IMR-90 (cell line): ENCODE results near the gene DUSP3. TPM values are rescaled to one million over a fixed set of nuclear protein-coding genes. Genes with fewer than 3 reads are reported as not detected.

Experiments used
- ATAC-seq: fragments of 200-7000 bp; cut with Tn5 transposase; 2 replicates; pipeline ENCODE4 v1.9.1; 2020; ENCODE audit warnings: low read depth, mild to moderate bottlenecking, moderate library complexity
- BruUV-seq: library from RNA; stranded (reverse); fragments of 400-500 nt; replicated peaks from 2 replicates; lab custom pipeline; 2021; lab: Mats Ljungman, UMichigan
- CTCF ChIA-PET: fragments of 300-600 bp; formaldehyde crosslinking; extraction: SDS; loops from one replicate; lab custom pipeline; 2021; ENCODE audit warnings: antibody characterized with exemption; lab: Yijun Ruan, JAX
- POLR2A ChIA-PET: fragments of 300-600 bp; sonication (Branson Sonifier 250); formaldehyde crosslinking; loops from one replicate; lab custom pipeline; 2022; ENCODE audit warnings: antibody characterized with exemption; ENCODE audit not compliant: unreplicated experiment; lab: Charles Lee
- DNase-seq: peaks from one replicate; pipeline ENCODE4 v3.0.0; 2013
- H2AFZ ChIP-seq: replicated peaks from 2 replicates; pipeline ENCODE3; 2013; ENCODE audit warnings: low read length, mild to moderate bottlenecking; ENCODE audit not compliant: poor library complexity
- H2AK5ac ChIP-seq: 2 replicates; pipeline ENCODE4 v1.6.1; 2013; ENCODE audit warnings: low read depth, low read length, inconsistent platforms
- H2AK9ac ChIP-seq: replicated peaks from 2 replicates; pipeline ENCODE3; 2013; ENCODE audit warnings: mild to moderate bottlenecking, low read depth, low read length, moderate library complexity; ENCODE audit not compliant: poor library complexity
- H2BK120ac ChIP-seq: 2 replicates; pipeline ENCODE4 v1.6.1; 2013; ENCODE audit warnings: low read depth, low read length, inconsistent platforms
- H2BK15ac ChIP-seq: 3 replicates; pipeline ENCODE4 v1.6.1; 2013; ENCODE audit warnings: low read depth, low read length, inconsistent platforms
- H2BK20ac ChIP-seq: 2 replicates; pipeline ENCODE4 v1.6.1; 2013; ENCODE audit warnings: low read depth, mild to moderate bottlenecking, inconsistent platforms, low read length, moderate library complexity
- H2BK5ac ChIP-seq: 2 replicates; pipeline ENCODE4 v1.6.1; 2013; ENCODE audit warnings: mild to moderate bottlenecking, low read depth, low read length, inconsistent platforms; ENCODE audit not compliant: poor library complexity, severe bottlenecking
- H3K14ac ChIP-seq: replicated peaks from 2 replicates; pipeline ENCODE4 v1.6.1; 2013; ENCODE audit warnings: low read depth, low read length, inconsistent platforms
- H3K18ac ChIP-seq: 2 replicates; pipeline ENCODE4 v1.6.1; 2013; ENCODE audit warnings: low read depth, low read length, control low read depth
- H3K23ac ChIP-seq: 2 replicates; pipeline ENCODE4 v1.6.1; 2013; ENCODE audit warnings: low read depth, low read length, inconsistent platforms
- H3K27ac ChIP-seq: 2 replicates; pipeline ENCODE4 v1.5.1; 2013; ENCODE audit warnings: mild to moderate bottlenecking, control low read depth, low read length; ENCODE audit not compliant: insufficient read depth
- H3K27me3 ChIP-seq: 2 replicates; pipeline ENCODE4 v1.6.1; 2013; ENCODE audit warnings: low read length; ENCODE audit not compliant: control insufficient read depth, insufficient read depth
- H3K36me3 ChIP-seq: 2 replicates; pipeline ENCODE4 v1.6.1; 2013; ENCODE audit warnings: low read length, mixed read lengths; ENCODE audit not compliant: control insufficient read depth, insufficient read depth
- H3K4ac ChIP-seq: 2 replicates; pipeline ENCODE4 v1.6.1; 2013; ENCODE audit warnings: low read depth, low read length, inconsistent platforms
- H3K4me1 ChIP-seq: 2 replicates; pipeline ENCODE4 v1.6.1; 2013; ENCODE audit warnings: low read length, mixed read lengths; ENCODE audit not compliant: control insufficient read depth, insufficient read depth
- H3K4me2 ChIP-seq: 2 replicates; pipeline ENCODE4 v1.6.1; 2013; ENCODE audit warnings: low read depth, mild to moderate bottlenecking, control low read depth, low read length, moderate library complexity
- H3K4me3 ChIP-seq: 2 replicates; pipeline ENCODE4 v1.5.1; 2013; ENCODE audit warnings: low read depth, mild to moderate bottlenecking, control low read depth, low read length, moderate library complexity; ENCODE audit not compliant: insufficient read depth
- H3K56ac ChIP-seq: 2 replicates; pipeline ENCODE4 v1.6.1; 2013; ENCODE audit warnings: low read length, inconsistent platforms; ENCODE audit not compliant: insufficient read depth; ENCODE audit errors: extremely low read depth
- H3K79me1 ChIP-seq, 2 experiments: 2 replicates each; pipeline ENCODE4 v1.6.1; 2013; ENCODE audit warnings: low read length in 2 of 2, inconsistent platforms in 1 of 2, low read depth in 1 of 2
- H3K9ac ChIP-seq: 2 replicates; pipeline ENCODE4 v1.6.1; 2013; ENCODE audit warnings: low read depth, low read length, control low read depth
- H3K9me1 ChIP-seq: 2 replicates; pipeline ENCODE4 v1.6.1; 2013; ENCODE audit warnings: low read length, inconsistent platforms; ENCODE audit not compliant: insufficient read depth
- H3K9me3 ChIP-seq: 2 replicates; pipeline ENCODE4 v1.6.1; 2013; ENCODE audit warnings: low read length; ENCODE audit not compliant: control insufficient read depth, insufficient read depth
- H4K20me1 ChIP-seq: 2 replicates; pipeline ENCODE4 v1.6.1; 2013; ENCODE audit warnings: low read length, inconsistent platforms; ENCODE audit not compliant: insufficient read depth
- H4K5ac ChIP-seq: 2 replicates; pipeline ENCODE4 v1.6.1; 2013; ENCODE audit warnings: mild to moderate bottlenecking, low read depth, low read length, control low read depth
- H4K8ac ChIP-seq, 2 experiments: 2 replicates each; pipeline ENCODE4 v1.6.1; 2013; ENCODE audit warnings: low read depth in 2 of 2, low read length in 2 of 2, control low read depth in 1 of 2, inconsistent platforms in 1 of 2
- H4K91ac ChIP-seq: 2 replicates; pipeline ENCODE4 v1.6.1; 2013; ENCODE audit warnings: low read depth, low read length, inconsistent platforms; ENCODE audit not compliant: insufficient read depth
- CEBPB ChIP-seq: IDR thresholded peaks from 2 replicates; pipeline ENCODE4 v1.6.1; 2012; ENCODE audit warnings: low read depth, low read length, improper control_type of control experiment
- FOS ChIP-seq: fragments of 150-350 bp; IDR thresholded peaks from 2 replicates; pipeline ENCODE4 v1.6.1; 2016; ENCODE audit warnings: low read depth, low read length
- MAZ ChIP-seq: IDR thresholded peaks from 2 replicates; pipeline ENCODE4 v1.6.1; 2012; ENCODE audit warnings: low read depth, mild to moderate bottlenecking, low read length, improper control_type of control experiment, moderate library complexity, borderline replicate concordance
- NFE2L2 ChIP-seq: fragments of 150-350 bp; IDR thresholded peaks from 2 replicates; pipeline ENCODE4 v1.6.1; 2016; ENCODE audit warnings: low read depth, mild to moderate bottlenecking, low read length
- POLR2A ChIP-seq: IDR thresholded peaks from 2 replicates; pipeline ENCODE4 v1.6.1; 2012; ENCODE audit warnings: mild to moderate bottlenecking, low read depth, low read length
- RAD21 ChIP-seq: IDR thresholded peaks from 2 replicates; pipeline ENCODE4 v1.6.1; 2012; ENCODE audit warnings: low read length, improper control_type of control experiment
- RCOR1 ChIP-seq: IDR thresholded peaks from 2 replicates; pipeline ENCODE4 v1.6.1; 2012; ENCODE audit warnings: mild to moderate bottlenecking, low read length, improper control_type of control experiment; ENCODE audit not compliant: insufficient replicate concordance
- RFX5 ChIP-seq: IDR thresholded peaks from 2 replicates; pipeline ENCODE4 v1.8.0; 2012; ENCODE audit warnings: low read depth, mild to moderate bottlenecking, low read length, moderate library complexity
- SMC3 ChIP-seq: fragments of 150-350 bp; IDR thresholded peaks from 2 replicates; pipeline ENCODE4 v1.6.1; 2016; ENCODE audit warnings: low read depth, mild to moderate bottlenecking, antibody characterized with exemption, low read length, moderate library complexity
- WGBS, 2 experiments: methylation state at CpG; one replicate each; pipeline versions ENCODE4 v1.1.5 to v1.1.7; 2013; ENCODE audit warnings: missing lambda C conversion rate in 2 of 2; ENCODE audit not compliant: insufficient read length in 1 of 2; ENCODE audit errors: extremely low coverage in 2 of 2; 5-methylcytosine and 5-hydroxymethylcytosine counted together
- dilution Hi-C: fragments of 300-500 bp; cut with HindIII; formaldehyde crosslinking; loops from one replicate; pipeline ENCODE4 v1.14.3; 2018; ENCODE audit warnings: low sequenced_read_pairs; ENCODE audit not compliant: unreplicated experiment
- in situ Hi-C: fragments of 300-500 bp; cut with MboI; formaldehyde crosslinking; loops from 3 replicates; pipeline ENCODE4 v1.14.3; 2019; ENCODE audit warnings: low sequenced_read_pairs, inconsistent platforms, mixed read lengths
- intact Hi-C: fragments of 100-400 bp; cut with micrococcal nuclease; formaldehyde crosslinking; loops from 2 replicates; pipeline ENCODE4 v1.10.0; 2022
- polyA plus RNA-seq, 3 experiments: library from polyadenylated mRNA; depleted of rRNA; stranded (reverse); fragments of >200 nt; gene quantifications; 2 replicates each; pipeline ENCODE4 v1.2.3, GENCODE V29; 2012; ENCODE audit warnings: low replicate concordance in 1 of 3
- total RNA-seq: library from RNA; depleted of rRNA; stranded (reverse); fragments of >200 nt; gene quantifications from 2 replicates; pipeline ENCODE4 v1.2.3, GENCODE V29; 2012
- TF ChIP-seq, protein P1 (sequence below): fragments of 150-350 bp; IDR thresholded peaks from 2 replicates; pipeline ENCODE4 v1.6.1; 2016; ENCODE audit warnings: low read depth, mild to moderate bottlenecking, low read length, moderate library complexity, borderline replicate concordance
- TF ChIP-seq, protein P2 (sequence below): conservative IDR thresholded peaks from 2 replicates; pipeline ENCODE4 v1.5.1; 2012; ENCODE audit warnings: mild to moderate bottlenecking, low read depth, low read length, improper control_type of control experiment
- TF ChIP-seq, protein P3 (sequence below): fragments of 150-350 bp; IDR thresholded peaks from 2 replicates; pipeline ENCODE4 v1.6.1; 2017; ENCODE audit warnings: mild to moderate bottlenecking, antibody characterized with exemption, low read length, low read depth

Gene DUSP3
- total and polyA plus RNA-seq, 2 of the 4 experiments (the other 2 are of a cell fraction) = 33.3 to 40.9 TPM

DNA sequence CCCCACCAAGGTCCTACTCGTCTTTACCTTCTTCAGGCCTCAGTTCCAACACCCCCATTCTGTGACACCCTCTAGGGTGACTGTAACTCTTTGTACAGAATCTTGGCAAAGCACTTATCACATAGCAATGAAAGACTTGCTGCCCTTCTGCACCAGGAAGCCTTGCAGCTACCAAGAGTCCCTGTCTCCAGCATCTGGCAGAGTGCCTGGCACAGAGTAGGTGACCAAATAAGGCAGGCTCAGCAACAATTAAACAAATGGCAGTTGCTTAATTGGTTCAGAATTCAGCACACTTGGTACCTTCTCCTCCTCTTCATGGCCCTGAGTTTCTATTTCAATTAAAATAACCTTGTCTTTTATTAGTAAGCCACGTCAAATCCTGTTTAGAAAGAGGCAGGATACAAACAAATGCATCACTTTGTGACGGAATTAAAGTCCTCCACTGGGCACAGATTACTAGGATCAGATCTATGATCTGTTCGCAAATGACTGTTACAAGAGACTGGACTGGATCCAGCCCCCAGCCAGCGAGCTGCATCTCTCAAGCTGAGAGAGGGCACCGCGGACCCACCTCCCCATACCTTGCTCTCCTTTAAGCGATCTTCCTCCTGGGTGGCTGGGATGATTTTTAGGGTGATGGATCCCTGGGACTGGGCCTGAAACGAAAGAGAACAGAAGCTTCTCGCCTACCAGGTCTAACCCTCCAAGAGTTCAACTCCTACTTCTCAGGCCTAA, 44.7 kb upstream of the DUSP3 start (continued):
- TF ChIP-seq RFX5 = no peak

DNA sequence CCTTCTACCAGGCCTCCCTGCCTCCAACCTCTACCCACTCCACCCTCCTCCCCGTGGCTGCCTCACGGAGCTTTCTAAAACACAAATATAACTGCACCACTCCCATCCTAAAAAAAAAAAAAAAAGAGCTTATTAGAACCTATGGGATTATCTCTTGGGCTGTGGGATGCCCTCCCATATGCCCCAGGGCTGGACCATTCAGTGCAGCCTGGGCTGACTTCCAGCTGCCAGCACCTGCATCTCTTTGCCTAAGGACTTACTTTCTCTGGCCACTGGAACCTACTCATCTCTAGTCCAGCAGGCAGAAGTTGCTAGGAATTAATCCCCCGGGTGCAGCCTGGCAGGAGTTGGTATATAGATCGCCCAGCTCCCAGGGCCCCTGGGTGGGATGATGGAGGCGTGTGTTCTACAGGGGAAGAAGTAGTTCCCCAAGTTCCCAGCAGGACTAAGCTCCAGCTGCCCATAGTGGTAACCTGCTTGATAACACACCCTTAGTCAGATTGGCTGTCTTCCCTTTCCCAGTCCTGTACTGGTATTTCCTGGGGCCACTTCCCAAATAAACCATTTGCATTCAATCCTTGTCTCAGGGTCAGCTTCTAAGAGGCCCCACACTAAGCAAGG, 43.9 kb upstream of the DUSP3 start:
- in situ Hi-C loops (no loop called here), intact Hi-C loops (loop anchor here (1.0 kb wide), 1 partner anchor 26 kb away; no protein-coding TSS in a partner anchor), dilution Hi-C loops (no loop called here)
- Histone ChIP-seq H3K23ac (no peak overlapping the region), H3K9ac (no peak overlapping the region), H3K4me1 (peaks cover 6% of the 10 kb centered on the region), H3K4me3 (no peak overlapping the region), H3K27ac (no peak overlapping the region), H2BK20ac (no peak overlapping the region), H2AK5ac (no peak overlapping the region), H2AK9ac (peak overlapping the region; percentile 21), H2AFZ (no peak overlapping the region), H3K4me2 (no peak overlapping the region), H3K14ac (no peak overlapping the region), H3K9me1 (peaks cover 4% of the 10 kb centered on the region; the same call in 1 of the 2 replicates), H3K56ac (no peak overlapping the region), H4K5ac (no peak overlapping the region), H3K18ac (no peak overlapping the region), H4K20me1 (no peaks in the 10 kb centered on the region), H3K79me1 (peaks cover 0 to 19% of the 10 kb centered on the region in 2 experiments; a peak in 2 of 4 replicates), H3K36me3 (peaks cover 16% of the 10 kb centered on the region), H3K4ac (no peak overlapping the region), H4K91ac (no peak overlapping the region), H3K9me3 (no peaks in the 10 kb centered on the region), H2BK5ac (no peak overlapping the region), H2BK15ac (no peak overlapping the region), H4K8ac (no peak overlapping the region), H2BK120ac (no peak overlapping the region), H3K27me3 (no peaks in the 10 kb centered on the region)
- DNase-seq = peak; percentile 31
- BruUV-seq = no TSS peak
- CTCF ChIA-PET = interaction anchor here (1.6 kb wide), 1 partner anchor 24 kb away, joined by 3 read pairs; the partner anchor contains the start of gene CD300LG
- POLR2A ChIA-PET = no interaction called here
- ATAC-seq = peak; percentile 48
- no CpG with 5 or more reads among the region's 5 CpGs for WGBS, 2 experiments
- TF ChIP-seq POLR2A (no peak), RAD21 (no peak), RCOR1 (no peak), SMC3 (no peak), CEBPB (no peak), MAZ (no peak), NFE2L2 (no peak), FOS (no peak)
- TF ChIP-seq, protein P1, sequence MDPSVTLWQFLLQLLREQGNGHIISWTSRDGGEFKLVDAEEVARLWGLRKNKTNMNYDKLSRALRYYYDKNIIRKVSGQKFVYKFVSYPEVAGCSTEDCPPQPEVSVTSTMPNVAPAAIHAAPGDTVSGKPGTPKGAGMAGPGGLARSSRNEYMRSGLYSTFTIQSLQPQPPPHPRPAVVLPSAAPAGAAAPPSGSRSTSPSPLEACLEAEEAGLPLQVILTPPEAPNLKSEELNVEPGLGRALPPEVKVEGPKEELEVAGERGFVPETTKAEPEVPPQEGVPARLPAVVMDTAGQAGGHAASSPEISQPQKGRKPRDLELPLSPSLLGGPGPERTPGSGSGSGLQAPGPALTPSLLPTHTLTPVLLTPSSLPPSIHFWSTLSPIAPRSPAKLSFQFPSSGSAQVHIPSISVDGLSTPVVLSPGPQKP = no peak
- TF ChIP-seq, protein P2, sequence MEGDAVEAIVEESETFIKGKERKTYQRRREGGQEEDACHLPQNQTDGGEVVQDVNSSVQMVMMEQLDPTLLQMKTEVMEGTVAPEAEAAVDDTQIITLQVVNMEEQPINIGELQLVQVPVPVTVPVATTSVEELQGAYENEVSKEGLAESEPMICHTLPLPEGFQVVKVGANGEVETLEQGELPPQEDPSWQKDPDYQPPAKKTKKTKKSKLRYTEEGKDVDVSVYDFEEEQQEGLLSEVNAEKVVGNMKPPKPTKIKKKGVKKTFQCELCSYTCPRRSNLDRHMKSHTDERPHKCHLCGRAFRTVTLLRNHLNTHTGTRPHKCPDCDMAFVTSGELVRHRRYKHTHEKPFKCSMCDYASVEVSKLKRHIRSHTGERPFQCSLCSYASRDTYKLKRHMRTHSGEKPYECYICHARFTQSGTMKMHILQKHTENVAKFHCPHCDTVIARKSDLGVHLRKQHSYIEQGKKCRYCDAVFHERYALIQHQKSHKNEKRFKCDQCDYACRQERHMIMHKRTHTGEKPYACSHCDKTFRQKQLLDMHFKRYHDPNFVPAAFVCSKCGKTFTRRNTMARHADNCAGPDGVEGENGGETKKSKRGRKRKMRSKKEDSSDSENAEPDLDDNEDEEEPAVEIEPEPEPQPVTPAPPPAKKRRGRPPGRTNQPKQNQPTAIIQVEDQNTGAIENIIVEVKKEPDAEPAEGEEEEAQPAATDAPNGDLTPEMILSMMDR = no peak
- TF ChIP-seq, protein P3, sequence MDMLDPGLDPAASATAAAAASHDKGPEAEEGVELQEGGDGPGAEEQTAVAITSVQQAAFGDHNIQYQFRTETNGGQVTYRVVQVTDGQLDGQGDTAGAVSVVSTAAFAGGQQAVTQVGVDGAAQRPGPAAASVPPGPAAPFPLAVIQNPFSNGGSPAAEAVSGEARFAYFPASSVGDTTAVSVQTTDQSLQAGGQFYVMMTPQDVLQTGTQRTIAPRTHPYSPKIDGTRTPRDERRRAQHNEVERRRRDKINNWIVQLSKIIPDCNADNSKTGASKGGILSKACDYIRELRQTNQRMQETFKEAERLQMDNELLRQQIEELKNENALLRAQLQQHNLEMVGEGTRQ = no peak
